DMS114 treated with DMSO at 0.1 percent for 48 hours (cell line): ENCODE measurements around the gene SCRG1.

ENCODE experiments used
- DNase-seq: peaks from one replicate; lab custom pipeline; 2025; ENCODE audit not compliant: unreplicated experiment; lab: John Stamatoyannopoulos, UW

The SCRG1 gene

DNA sequence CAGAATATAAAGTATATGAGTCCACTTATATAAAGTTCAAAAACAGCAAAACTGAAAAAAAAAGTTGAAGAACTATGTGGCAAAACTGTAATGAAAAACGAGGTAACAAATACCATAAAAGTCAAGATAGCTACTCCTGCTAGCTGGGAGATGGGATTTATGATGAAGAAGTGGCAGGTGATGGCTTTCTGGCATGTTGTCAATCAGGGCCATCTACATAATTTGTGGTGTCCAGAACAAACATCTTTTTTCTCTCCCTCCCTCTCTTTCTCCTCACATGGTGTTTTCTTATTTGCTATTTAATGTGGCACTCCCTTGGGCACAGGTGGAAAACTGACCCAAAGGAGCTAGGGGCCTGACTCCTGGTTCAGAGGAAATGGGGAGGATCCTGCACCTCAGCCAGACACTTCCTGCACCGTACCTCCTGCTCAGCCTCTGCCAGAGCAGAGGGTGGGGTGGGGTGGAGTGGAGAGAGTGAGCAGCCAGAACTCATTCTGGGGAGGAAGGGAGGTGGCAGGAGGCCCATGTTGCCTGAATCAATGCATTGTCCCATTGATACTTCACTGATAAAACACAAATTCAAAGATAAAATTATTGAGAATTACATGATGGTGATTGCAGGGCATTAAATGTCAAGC, 33.4 kb downstream of the SCRG1 start:
- no peak for DNase-seq

DNA sequence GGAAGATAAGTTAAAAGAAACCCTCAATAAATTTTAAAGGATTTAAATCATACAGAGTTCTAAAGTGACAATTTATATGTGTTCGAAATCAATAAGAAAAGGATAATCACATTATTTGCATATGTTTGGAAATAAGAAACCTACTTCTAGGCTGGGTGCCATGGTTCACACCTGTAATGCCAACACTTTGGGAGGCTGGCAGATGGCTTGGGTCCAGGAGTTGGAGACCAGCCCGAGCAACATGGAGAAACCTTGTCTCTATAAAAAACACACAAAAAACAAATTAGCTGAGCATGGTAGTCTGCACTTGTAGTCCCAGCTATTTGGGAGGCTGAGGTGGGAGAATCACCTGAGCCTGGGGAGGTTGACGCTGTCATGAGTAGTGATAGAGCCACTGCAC, 36.2 kb downstream of the SCRG1 start:
- no peak for DNase-seq

DNA sequence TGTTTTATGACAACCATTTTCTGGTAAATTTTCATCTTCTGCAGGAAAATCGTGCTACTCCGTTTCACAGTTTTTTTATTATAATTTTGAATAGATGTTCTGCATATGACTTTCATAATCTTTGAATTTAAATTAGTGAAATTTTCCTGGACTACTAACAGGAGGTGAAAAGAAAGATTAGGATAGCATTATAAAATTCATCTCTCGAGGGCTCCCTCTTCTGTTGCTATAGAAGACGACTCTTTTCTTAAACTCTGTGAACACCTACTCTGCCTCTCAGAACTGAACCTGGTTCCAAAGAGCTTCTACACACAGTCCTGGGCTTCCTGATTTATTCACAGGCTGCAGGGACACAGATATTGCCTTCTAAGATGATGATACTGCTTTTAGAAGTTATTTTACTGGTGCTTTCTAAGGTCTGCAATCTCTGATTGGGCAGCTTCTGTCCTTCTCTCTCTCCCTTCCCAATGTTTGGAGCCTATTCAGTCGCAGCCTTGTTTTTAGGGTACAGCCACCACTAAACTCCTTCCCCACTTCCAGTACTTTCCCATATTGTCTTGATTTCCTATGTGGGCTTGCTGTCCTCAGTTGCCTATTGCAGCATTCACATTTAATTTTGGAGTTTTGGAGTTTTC, 38.2 kb downstream of the SCRG1 start:
- DNase-seq: no peak

DNA sequence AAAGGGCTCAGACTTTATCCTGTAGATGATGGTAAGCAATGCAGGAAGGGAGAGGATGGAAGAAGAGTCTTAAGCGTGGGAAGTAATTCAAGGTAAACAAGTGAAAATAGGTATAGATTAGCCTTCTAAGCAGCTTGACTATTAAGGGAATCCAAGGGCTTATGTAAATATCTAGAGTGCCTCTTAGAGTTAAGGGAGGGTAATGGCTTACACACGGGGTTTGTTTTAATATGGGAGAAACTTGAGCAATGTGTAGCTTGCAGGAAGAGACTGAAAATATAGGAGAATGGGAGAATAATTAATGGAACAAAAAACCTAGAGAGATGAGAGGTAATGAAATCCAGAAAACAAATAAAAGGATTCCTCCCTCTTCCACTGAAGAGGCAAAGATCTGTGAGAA, 41.0 kb downstream of the SCRG1 start:
- no peak for DNase-seq

DNA sequence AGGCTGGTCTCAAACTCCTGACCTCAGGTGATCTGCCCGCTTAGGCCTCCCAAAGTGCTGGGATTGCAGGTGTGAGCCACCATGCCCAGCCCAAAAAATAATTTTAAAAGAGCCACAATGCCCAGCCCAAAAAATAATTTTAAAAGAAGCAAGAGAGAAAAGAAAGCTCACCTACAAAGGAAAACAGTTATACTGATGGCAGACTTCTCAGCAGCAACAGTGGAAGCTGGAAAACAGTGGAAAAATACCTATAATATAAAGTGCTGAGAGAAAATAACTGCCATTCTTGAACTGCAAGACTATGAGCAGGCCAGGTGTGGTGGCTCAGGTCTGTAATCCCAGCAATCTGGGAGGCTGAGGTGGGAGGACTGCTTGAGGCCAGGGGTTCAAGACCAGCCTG, 51.4 kb downstream of the SCRG1 start:
- no peak for DNase-seq

DNA sequence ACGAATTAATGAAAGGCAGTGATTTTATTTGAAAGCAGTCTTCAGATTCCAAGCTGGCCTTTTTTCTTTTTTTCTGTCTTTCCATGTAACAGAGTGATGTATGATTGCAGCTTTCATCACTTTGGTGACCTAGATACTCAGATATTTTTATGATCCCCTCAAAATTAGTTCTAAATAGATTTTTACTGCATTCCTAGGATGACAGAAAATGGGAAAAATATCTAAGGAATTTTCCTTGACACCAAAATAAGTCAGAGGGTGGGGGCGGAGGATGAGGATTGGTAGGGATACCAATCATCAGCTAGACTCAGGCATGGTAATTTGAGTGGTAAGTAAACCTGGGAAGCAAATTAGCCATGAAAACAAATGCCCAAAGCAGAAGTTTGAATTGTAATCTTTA, 52.8 kb downstream of the SCRG1 start:
- DNase-seq: no peak

DNA sequence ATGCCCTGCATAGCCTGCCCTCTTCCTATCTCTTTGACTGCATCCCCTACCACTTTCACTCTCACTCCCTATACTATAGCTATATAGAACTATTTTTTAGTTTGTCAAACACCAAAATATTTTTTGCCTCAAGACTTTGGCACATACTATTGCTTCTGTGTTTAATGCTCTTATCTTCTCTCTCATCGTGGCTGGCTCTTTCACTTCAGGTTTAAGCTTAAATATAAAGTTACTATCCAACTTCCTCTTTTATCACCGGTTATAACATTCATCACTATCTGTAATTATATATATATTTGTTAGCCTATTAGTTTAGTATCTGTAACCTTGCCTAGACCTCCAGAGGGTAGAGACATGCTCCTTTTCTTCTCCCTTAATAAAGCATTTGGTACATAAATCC, 53.3 kb downstream of the SCRG1 start:
- DNase-seq: no peak

DNA sequence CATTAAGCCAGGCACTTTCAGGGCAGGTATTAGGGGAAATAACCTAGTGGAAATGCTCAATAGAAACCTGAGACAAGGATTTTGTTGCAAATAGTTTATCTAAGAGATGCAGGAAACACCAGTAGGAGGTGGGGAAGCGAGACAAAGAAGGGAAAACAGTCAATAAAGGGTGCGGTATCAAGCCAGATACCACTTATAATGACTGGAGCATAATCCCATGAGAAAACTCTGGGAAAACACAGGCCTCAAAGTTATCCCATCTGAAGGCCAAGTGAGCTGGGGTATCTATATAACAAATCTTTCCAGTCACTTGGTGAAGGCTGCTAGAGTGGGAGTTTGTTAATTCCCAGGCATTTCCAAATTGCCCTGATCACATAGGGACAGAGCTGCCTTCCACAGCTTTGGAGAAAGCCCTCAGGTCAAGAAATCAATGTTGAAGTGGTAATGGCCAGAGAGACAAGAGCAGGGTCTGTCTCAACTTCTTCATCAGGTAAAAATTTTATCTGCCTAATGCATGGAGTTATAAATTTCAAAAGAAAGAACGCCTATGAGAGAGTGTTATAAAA, 55.0 kb downstream of the SCRG1 start:
- DNase-seq: no peak

DNA sequence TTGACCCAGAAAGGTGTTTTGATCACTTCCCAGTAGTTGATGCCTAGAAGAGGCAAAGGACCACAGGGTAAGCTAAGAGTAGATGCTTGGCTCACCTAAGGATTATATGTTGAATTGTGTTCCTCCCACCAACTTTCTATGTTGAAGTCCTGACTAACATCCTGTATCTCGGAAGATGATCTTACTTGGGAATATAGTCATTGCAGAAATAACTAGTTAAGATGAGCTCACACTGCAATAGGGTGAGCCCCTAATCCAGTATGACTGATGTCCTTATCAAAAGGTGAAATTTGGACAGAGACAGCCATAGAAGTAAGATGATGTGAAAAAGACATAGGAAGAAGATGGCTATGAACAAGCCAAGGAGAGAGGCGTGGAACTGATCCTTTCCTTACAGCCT, 61.5 kb downstream of the SCRG1 start:
- no peak for DNase-seq

DNA sequence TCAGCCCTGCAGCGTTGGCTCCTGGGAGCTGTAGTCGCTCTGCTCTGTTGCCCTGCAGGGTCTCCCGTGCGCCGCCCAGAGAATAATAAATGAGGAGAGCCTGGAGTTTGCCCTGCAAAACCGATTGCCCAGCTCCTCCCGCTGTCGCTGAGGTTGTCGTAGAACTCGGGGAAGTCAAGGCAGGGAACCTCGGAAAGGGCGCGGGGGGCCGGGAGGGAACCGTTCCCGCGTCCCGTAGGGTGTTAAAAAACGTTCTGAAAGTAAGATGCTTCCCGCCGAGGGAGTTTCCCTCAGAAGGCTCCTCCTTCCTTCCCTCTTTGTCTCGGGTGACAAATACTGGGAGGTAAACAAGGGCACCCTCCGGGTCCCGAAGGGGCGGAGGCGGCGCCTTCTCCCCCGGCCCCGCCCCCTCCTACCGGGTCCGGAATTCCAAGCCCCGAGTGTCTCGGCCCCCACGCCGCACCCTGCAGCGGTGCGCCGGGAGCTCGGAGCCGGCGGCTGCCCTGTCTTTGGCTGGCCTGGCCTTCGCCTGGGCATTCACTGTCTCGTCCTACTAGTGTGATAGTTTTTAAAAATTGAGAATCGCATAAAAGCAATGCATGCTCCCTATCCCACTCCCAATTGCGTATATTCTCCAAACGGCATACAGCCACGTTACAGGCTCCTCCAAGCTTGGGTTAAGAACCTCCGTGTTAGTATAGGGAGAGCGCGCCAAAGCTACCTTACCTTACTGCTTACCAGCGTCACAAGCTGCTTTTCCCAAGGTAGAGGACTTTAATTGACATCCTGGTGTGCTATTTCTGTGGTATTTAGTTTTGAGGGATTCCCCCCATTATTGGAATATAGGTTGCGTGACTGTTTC, 63.8 kb downstream of the SCRG1 start:
- DNase-seq: peak; percentile 73
